ENCODE data around the gene THBS2. TPM values are rescaled to one million over a fixed set of nuclear protein-coding genes. Genes with fewer than 3 reads are reported as not detected.

The THBS2 gene
- total RNA-seq, 1 experiment from 2014 or later, result not detected

DNA sequence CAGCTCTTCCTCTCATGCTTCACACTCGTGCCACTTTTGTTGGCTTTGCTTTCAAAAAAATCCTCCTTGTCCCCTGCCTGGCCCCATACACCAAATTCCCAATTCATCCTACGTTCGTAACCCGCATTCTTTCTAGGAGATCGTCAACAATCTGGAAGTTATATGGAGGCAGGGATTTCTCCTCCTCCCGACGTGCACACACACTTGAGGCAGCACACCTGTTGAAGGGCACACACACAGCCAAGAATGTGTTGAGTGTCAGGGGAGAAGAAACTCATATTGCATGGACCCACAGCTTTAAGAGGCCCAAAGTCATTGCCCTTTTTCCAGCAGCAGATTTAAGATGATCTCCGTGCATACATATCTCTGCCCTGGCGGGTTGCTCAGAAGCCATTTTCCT, 28.9 kb downstream of the THBS2 start:
- Mint-ChIP-seq H3K4me1 (ENCODE audit: insufficient read depth, unreplicated experiment) (peaks cover 15% of the 10 kb centered on the region), H3K36me3 (ENCODE audit: insufficient read depth, unreplicated experiment) (no peaks in the 10 kb centered on the region), H3K27me3 (ENCODE audit: insufficient read depth, unreplicated experiment) (no peaks in the 10 kb centered on the region), H3K9me3 (ENCODE audit: unreplicated experiment) (no peaks in the 10 kb centered on the region), H3K4me3 (ENCODE audit: unreplicated experiment) (no peak overlapping the region), H3K27ac (ENCODE audit: low read depth, unreplicated experiment) (peak overlapping the region; percentile 24)
- TF ChIP-seq, protein P1, sequence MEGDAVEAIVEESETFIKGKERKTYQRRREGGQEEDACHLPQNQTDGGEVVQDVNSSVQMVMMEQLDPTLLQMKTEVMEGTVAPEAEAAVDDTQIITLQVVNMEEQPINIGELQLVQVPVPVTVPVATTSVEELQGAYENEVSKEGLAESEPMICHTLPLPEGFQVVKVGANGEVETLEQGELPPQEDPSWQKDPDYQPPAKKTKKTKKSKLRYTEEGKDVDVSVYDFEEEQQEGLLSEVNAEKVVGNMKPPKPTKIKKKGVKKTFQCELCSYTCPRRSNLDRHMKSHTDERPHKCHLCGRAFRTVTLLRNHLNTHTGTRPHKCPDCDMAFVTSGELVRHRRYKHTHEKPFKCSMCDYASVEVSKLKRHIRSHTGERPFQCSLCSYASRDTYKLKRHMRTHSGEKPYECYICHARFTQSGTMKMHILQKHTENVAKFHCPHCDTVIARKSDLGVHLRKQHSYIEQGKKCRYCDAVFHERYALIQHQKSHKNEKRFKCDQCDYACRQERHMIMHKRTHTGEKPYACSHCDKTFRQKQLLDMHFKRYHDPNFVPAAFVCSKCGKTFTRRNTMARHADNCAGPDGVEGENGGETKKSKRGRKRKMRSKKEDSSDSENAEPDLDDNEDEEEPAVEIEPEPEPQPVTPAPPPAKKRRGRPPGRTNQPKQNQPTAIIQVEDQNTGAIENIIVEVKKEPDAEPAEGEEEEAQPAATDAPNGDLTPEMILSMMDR (IDR thresholded peaks at IDR 0.05; ENCODE audit: unreplicated experiment), result no peak
- intact Hi-C loops (cut with micrococcal nuclease), result no loop called here
- BruUV-seq (replicated peaks), result no TSS peak
- ChIA-PET CTCF (interaction anchor here (0.6 kb wide), 1 partner anchor 287 kb away, joined by 3 read pairs; no protein-coding TSS in a partner anchor), POLR2A (interaction anchor here (0.6 to 1.6 kb wide), 5 partner anchors 10 to 497 kb away, joined by 3 to 7 read pairs (median 3); no protein-coding TSS in a partner anchor)
- no peak for DNase-seq (ENCODE audit: unreplicated experiment)

DNA sequence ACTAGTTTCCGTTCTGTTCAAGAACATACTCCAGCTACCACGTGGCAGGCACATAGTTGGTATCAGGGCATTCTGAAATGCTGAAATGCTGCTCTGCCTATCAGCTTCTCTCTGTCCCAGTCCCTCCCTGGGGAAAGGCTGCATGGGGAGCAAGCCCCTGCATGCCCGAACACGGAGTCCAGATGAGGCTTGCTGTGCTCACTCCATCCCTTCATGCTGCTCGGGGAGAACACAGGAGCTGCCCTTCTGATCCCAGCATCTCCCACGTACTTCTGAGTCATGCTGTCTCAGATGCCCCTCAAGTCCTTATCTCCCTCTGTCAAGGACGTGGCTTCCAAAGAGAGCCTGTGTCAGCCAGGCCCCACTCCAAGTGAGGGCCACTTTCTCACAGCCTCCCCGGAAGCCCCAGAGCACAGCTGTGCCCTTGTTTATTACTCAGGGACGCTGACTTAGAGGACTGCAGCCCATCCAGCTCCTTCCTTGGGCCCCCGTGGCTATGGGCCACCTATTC, 29.4 kb downstream of the THBS2 start:
- no peak overlapping the region for H3K4me3 Mint-ChIP-seq (ENCODE audit: unreplicated experiment)
- intact Hi-C loops (cut with micrococcal nuclease), result no loop called here
- no peaks in the 10 kb centered on the region for H3K27me3 Mint-ChIP-seq (ENCODE audit: insufficient read depth, unreplicated experiment)
- TF ChIP-seq, protein P1 (IDR thresholded peaks at IDR 0.05; ENCODE audit: unreplicated experiment), result no peak
- ChIA-PET POLR2A (interaction anchor here (0.6 to 1.6 kb wide), 8 partner anchors 9 to 498 kb away, joined by 3 to 7 read pairs (median 3); no protein-coding TSS in a partner anchor), CTCF (interaction anchor here (0.6 kb wide), 1 partner anchor 286 kb away, joined by 3 read pairs; no protein-coding TSS in a partner anchor)
- no peaks in the 10 kb centered on the region for H3K36me3 Mint-ChIP-seq (ENCODE audit: insufficient read depth, unreplicated experiment)
- peaks cover 13% of the 10 kb centered on the region for H3K4me1 Mint-ChIP-seq (ENCODE audit: insufficient read depth, unreplicated experiment)
- peaks cover under 1% of the 10 kb centered on the region for H3K9me3 Mint-ChIP-seq (ENCODE audit: unreplicated experiment)
- peak; percentile 73 for DNase-seq (ENCODE audit: unreplicated experiment)
- BruUV-seq (replicated peaks), result no TSS peak
- H3K27ac Mint-ChIP-seq (ENCODE audit: low read depth, unreplicated experiment), result peak overlapping the region; percentile 24

DNA sequence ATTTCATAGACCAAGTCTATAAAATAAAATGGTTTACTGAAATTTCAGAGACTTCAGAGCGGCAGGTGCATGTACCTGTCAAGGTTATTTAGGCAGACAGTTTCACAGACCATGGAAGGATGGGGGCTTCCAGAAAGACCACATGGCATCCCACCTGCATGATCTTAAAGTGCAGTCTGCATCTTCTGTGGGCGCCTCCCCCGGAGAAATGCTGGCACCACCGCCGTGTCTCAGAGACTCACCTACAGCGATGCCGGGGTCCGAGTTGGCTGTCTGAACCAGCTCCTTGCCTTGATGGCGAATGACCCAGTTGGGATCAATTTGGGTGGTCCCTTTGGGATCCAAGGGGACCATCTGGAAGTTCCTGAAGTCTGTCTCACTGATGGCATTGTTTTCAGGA, 30.6 kb downstream of the THBS2 start:
- no peaks in the 10 kb centered on the region for H3K36me3 Mint-ChIP-seq (ENCODE audit: insufficient read depth, unreplicated experiment)
- TF ChIP-seq, protein P1 (IDR thresholded peaks at IDR 0.05; ENCODE audit: unreplicated experiment), result no peak
- H3K4me1 Mint-ChIP-seq (ENCODE audit: insufficient read depth, unreplicated experiment), result peaks cover 13% of the 10 kb centered on the region
- intact Hi-C loops (cut with micrococcal nuclease), result no loop called here
- CTCF ChIA-PET, result no interaction called here
- no peak for DNase-seq (ENCODE audit: unreplicated experiment)
- POLR2A ChIA-PET, result interaction anchor here (1.0 to 1.2 kb wide), 2 partner anchors 47 to 111 kb away, joined by 3 to 4 read pairs; no protein-coding TSS in a partner anchor
- no peak overlapping the region for H3K27ac Mint-ChIP-seq (ENCODE audit: low read depth, unreplicated experiment)
- H3K4me3 Mint-ChIP-seq (ENCODE audit: unreplicated experiment), result no peak overlapping the region
- H3K9me3 Mint-ChIP-seq (ENCODE audit: unreplicated experiment), result peaks cover 13% of the 10 kb centered on the region
- BruUV-seq (replicated peaks), result no TSS peak
- H3K27me3 Mint-ChIP-seq (ENCODE audit: insufficient read depth, unreplicated experiment), result no peaks in the 10 kb centered on the region

DNA sequence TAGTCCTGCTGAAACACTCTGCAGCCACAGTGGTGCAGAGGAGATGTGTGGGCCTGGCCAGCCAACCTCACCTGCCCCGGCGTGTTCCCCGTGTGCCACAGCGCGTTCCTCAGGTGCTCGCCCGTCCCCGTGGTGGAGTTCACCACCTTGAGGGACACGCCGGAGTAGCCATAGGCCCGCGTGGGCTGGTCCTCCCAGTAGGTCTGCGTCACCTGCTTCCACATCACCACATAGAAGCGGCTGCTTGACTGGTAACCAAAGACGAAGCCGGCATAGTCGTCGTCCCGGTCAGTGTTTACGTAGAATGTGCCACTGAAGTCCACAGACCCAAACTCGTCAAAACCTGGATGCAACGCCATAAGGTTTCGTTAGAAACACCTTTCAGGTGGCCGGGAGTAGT, 31.5 kb downstream of the THBS2 start:
- no peak overlapping the region for H3K4me3 Mint-ChIP-seq (ENCODE audit: unreplicated experiment)

More for the DNA sequence above, 31.5 kb downstream of the THBS2 start:
- H3K4me1 Mint-ChIP-seq (ENCODE audit: insufficient read depth, unreplicated experiment), result peaks cover 13% of the 10 kb centered on the region
- DNase-seq (ENCODE audit: unreplicated experiment), result no peak
- no peaks in the 10 kb centered on the region for H3K27me3 Mint-ChIP-seq (ENCODE audit: insufficient read depth, unreplicated experiment)
- no TSS peak for BruUV-seq (replicated peaks)
- TF ChIP-seq, protein P1 (IDR thresholded peaks at IDR 0.05; ENCODE audit: unreplicated experiment), result no peak
- H3K9me3 Mint-ChIP-seq (ENCODE audit: unreplicated experiment), result peaks cover 19% of the 10 kb centered on the region
- POLR2A ChIA-PET, result no interaction called here
- H3K27ac Mint-ChIP-seq (ENCODE audit: low read depth, unreplicated experiment), result no peak overlapping the region
- no peaks in the 10 kb centered on the region for H3K36me3 Mint-ChIP-seq (ENCODE audit: insufficient read depth, unreplicated experiment)
- intact Hi-C loops (cut with micrococcal nuclease), result no loop called here
- CTCF ChIA-PET, result no interaction called here
